Activated T-cell treated with anti-CD3 and anti-CD28 coated beads, Interleukin-2, amount 50 U/mL, for 48 hours (primary cell): Measurements from ENCODE around the gene RGCC.
"Not testable (repeated sequence)": the region's sequence is repeated elsewhere in the genome, so short reads cannot be mapped to it uniquely, and the experiment has no call there.

Experiments used
- DNase-seq, 2 experiments: peaks; one replicate each; pipeline ENCODE4 v3.0.0-alpha.2; 2020

Gene RGCC

GRCh38 chr13:41492432-41493260, 35.3 kb downstream of the RGCC start:
- DNase-seq: peak in 1 of 2 experiments; percentile 49

- DNase-seq: no peak
These were observed 36.9 kb downstream of the RGCC start for GRCh38 chr13:41494202-41494601.

GRCh38 chr13:41495044-41495443, 37.7 kb downstream of the RGCC start:
- no peak for DNase-seq

GRCh38 chr13:41496420-41497234, 39.3 kb downstream of the RGCC start:
- no peak for DNase-seq

- DNase-seq: no peak
These were observed 40.1 kb downstream of the RGCC start for GRCh38 chr13:41497436-41497835.

- no peak for DNase-seq
These were observed 42.1 kb downstream of the RGCC start for GRCh38 chr13:41499452-41499851.

- peak in 1 of 2 experiments; percentile 52 for DNase-seq
These were observed 43.2 kb downstream of the RGCC start for GRCh38 chr13:41500511-41500910.

- no peak for DNase-seq
These were observed 43.9 kb downstream of the RGCC start for GRCh38 chr13:41501281-41501680.

- DNase-seq: no peak
These were observed 44.7 kb downstream of the RGCC start for GRCh38 chr13:41502031-41502430.

GRCh38 chr13:41502673-41503072, 45.3 kb downstream of the RGCC start:
- no peak for DNase-seq

GRCh38 chr13:41503356-41503755, 46.0 kb downstream of the RGCC start:
- no peak for DNase-seq

GRCh38 chr13:41504657-41505056, 47.3 kb downstream of the RGCC start:
- DNase-seq: not testable (repeated sequence)

GRCh38 chr13:41505209-41505835, 48.0 kb downstream of the RGCC start:
- DNase-seq: no peak

- no peak for DNase-seq
These were observed 49.0 kb downstream of the RGCC start for GRCh38 chr13:41506312-41506711.

- no peak for DNase-seq
These were observed 52.6 kb downstream of the RGCC start for GRCh38 chr13:41509971-41510370.

- no peak for DNase-seq
These were observed 54.5 kb downstream of the RGCC start for GRCh38 chr13:41511827-41512226.

- DNase-seq: no peak
These were observed 55.1 kb downstream of the RGCC start for GRCh38 chr13:41512441-41512840.

GRCh38 chr13:41513600-41513999, 56.2 kb downstream of the RGCC start:
- no peak for DNase-seq

GRCh38 chr13:41514853-41515395, 57.6 kb downstream of the RGCC start:
- no peak for DNase-seq

- DNase-seq: no peak
These were observed 58.3 kb downstream of the RGCC start for GRCh38 chr13:41515491-41516139.

- no peak for DNase-seq
These were observed 58.8 kb downstream of the RGCC start for GRCh38 chr13:41516166-41516565.

GRCh38 chr13:41516760-41517159, 59.4 kb downstream of the RGCC start:
- no peak for DNase-seq
